ENCODE measurements around the gene PHKB.
"Not testable (repeated sequence)": the region's sequence is repeated elsewhere in the genome, so short reads cannot be mapped to it uniquely, and the experiment has no call there.

Gene PHKB

DNA sequence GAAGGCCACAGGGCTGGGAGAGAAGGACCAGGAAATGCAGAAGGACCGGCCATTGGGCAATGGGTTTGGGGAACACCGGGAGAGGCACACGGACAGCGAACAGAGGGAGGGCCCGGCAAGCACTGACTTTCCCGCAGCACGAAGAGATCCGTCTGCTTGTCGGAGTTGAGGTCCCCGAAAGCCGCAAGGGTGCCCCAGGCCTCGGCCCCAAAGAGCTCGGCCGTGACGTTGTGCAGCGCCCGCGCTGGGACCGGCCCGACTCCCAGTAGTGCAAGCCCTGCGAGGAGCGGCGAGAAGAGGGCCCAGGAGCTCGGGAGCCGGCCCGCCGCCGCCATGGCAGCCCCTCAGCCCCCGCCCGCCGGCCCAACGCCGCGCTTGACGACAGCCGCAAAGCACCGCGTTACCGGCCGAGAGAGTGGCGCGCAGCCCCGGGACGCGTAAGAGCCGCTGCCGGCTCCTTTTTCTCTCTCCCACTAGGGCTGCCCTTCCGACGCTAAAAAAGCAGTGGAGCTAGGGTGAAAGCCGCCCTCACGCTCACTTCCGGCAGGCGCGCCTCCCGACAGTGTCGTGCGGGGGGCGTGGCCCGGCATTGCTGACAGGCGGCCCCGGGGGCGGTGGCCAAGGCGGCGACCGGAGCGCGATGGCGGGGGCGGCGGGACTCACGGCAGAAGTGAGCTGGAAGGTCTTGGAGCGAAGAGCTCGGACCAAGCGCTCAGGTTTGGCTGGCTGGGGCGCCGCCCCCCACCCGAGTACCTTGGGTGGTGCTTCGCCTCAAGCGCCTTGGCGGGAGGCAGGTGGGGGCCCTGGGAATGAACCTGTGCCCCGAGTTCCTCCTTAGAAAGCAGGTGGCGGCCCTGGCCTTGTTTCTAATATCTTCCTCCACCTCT lies at the start of gene PHKB, which contains the start of gene ITFG1:
Gene PHKB, plus strand, starts transcription at position 621 of the 887 bp plus-strand sequence. Its CDS starts 20 bp downstream, at position 641.
Gene ITFG1, minus strand, starts transcription at position 353 of the 887 bp plus-strand sequence. Its CDS starts 18 bp downstream, at position 335.
- DNase-seq (ENCODE audit: low spot score), result peak; percentile 97
- Mint-ChIP-seq H3K27ac (peak within 1 kb of the TSS; percentile 99), H3K27me3 (ENCODE audit: low read depth) (no peaks in the 10 kb centered on the region), H3K9me3 (no peaks in the 10 kb centered on the region), H3K36me3 (ENCODE audit: low read depth) (peaks cover 26% of the 10 kb centered on the region), H3K4me1 (ENCODE audit: low read depth) (peaks cover 39% of the 10 kb centered on the region), H3K4me3 (peak within 1 kb of the TSS; percentile 92)

DNA sequence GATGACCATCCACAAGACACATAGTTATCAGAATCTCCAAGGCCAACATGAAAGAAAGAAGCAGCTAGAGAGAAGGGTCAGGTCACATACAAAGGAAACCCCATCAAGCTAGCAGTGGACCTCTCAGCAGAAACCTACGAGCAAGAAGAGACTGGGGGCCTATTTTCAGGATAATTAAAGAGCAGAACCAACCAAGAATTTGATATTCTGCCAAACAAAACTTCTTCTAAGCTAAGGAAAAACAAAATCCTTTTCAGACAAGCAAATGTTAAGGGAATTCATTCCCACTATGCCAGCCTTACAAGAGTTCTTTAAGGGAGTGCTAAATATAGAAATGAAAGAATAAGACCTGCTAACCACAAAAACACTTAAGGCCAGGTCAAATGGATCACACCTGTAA lies 48.1 kb upstream of the PHKB start:
- no peak for DNase-seq (ENCODE audit: low spot score)
- Mint-ChIP-seq H3K36me3 (ENCODE audit: low read depth) (peaks cover 18% of the 10 kb centered on the region), H3K4me1 (ENCODE audit: low read depth) (peaks cover 6% of the 10 kb centered on the region), H3K9me3 (peaks cover 4% of the 10 kb centered on the region), H3K4me3 (no peak overlapping the region), H3K27ac (no peak overlapping the region), H3K27me3 (ENCODE audit: low read depth) (no peaks in the 10 kb centered on the region)

DNA sequence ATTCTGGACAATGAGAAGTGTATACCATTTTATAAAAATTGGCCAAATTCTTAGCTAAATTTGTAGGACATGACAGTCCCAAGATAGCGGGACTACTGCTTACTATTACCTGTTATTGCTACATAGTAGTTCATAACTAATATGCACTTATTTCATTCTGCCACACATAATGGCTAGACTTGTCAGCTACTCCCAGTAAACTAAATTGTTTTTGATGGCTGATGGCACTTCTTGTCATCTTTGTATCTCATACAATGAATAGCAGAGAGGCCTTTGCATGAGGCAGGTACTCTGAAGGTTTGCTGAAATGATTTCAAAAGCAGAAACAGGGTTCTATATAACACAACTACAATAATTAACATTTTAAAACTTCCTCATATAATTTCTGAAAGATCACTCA lies 44.3 kb upstream of the PHKB start:
- DNase-seq (ENCODE audit: low spot score), result no peak
- Mint-ChIP-seq H3K4me1 (ENCODE audit: low read depth) (peaks cover under 1% of the 10 kb centered on the region), H3K4me3 (no peak overlapping the region), H3K27me3 (ENCODE audit: low read depth) (no peaks in the 10 kb centered on the region), H3K36me3 (ENCODE audit: low read depth) (peaks cover 18% of the 10 kb centered on the region), H3K27ac (no peak overlapping the region), H3K9me3 (peaks cover 2% of the 10 kb centered on the region)

DNA sequence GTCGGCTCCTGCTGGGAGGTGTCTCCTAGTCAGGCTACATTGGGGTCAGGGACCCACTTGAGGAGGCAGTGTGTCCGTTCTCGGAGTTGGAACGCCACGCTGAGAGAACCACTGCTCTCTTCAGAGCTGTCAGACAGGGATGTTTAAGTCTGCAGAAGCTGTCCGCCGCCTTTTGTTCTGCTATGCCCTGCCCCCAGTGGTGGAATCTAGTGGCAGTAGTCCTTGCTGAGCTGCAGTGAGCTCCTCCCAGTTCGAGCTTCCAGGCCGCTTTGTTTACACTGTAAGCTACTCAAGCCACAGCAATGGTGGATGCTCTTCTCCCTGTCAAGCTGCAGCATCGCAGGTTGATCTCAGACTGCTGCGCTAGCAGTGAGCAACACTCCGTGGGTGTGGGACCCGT lies 36.3 kb upstream of the PHKB start:
- DNase-seq (ENCODE audit: low spot score), result no peak
- no peaks in the 10 kb centered on the region for H3K27me3 Mint-ChIP-seq (ENCODE audit: low read depth)
- no peaks in the 10 kb centered on the region for H3K9me3 Mint-ChIP-seq
- H3K4me3 Mint-ChIP-seq, result no peak overlapping the region
- no peak overlapping the region for H3K27ac Mint-ChIP-seq
- H3K4me1 Mint-ChIP-seq (ENCODE audit: low read depth), result no peaks in the 10 kb centered on the region
- peaks cover 29% of the 10 kb centered on the region for H3K36me3 Mint-ChIP-seq (ENCODE audit: low read depth)

DNA sequence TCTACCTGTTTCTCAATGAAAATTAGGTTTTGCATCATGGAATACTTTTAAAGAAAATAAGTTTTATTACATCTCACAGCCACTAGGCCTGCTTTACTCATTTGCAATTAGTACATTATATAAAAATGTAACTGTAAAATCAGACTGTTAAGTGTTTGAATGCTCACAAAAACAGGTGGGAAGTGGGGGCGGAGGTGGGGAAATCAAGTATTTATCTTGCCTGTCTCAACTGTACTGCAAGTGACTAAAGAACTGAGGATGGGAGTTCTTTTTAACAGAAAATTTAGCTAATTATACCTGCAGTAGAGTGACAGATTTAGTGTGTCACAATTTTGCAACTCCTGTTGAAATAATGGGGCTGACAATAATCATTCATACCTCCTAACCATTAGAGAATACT lies 34.3 kb upstream of the PHKB start:
- no peak for DNase-seq (ENCODE audit: low spot score)
- no peaks in the 10 kb centered on the region for H3K9me3 Mint-ChIP-seq
- peaks cover 29% of the 10 kb centered on the region for H3K36me3 Mint-ChIP-seq (ENCODE audit: low read depth)
- H3K27ac Mint-ChIP-seq, result no peak overlapping the region
- no peak overlapping the region for H3K4me3 Mint-ChIP-seq
- H3K4me1 Mint-ChIP-seq (ENCODE audit: low read depth), result no peaks in the 10 kb centered on the region
- no peaks in the 10 kb centered on the region for H3K27me3 Mint-ChIP-seq (ENCODE audit: low read depth)

DNA sequence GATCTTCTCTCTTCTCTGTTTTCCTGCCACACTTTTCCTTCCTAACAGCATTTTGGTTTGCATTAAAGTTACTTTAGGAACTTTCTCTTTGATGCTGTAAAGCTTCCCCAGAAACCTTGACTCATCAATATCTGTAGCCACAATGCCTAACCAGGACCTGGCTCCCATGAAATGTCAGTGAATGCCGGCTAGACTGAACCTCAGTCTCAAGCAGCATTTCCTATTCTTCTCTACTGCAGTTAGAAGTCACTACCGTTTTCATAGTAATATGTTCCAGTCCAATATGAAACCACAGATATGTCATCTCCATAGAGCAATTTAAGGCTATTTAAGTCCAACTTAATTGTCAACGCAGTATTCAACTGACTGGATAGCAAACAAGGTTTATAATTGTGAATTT lies 29.2 kb upstream of the PHKB start:
- Mint-ChIP-seq H3K4me1 (ENCODE audit: low read depth) (peaks cover 7% of the 10 kb centered on the region), H3K9me3 (no peaks in the 10 kb centered on the region), H3K27ac (no peak overlapping the region), H3K4me3 (no peak overlapping the region), H3K27me3 (ENCODE audit: low read depth) (no peaks in the 10 kb centered on the region), H3K36me3 (ENCODE audit: low read depth) (peaks cover 9% of the 10 kb centered on the region)
- DNase-seq (ENCODE audit: low spot score), result no peak

DNA sequence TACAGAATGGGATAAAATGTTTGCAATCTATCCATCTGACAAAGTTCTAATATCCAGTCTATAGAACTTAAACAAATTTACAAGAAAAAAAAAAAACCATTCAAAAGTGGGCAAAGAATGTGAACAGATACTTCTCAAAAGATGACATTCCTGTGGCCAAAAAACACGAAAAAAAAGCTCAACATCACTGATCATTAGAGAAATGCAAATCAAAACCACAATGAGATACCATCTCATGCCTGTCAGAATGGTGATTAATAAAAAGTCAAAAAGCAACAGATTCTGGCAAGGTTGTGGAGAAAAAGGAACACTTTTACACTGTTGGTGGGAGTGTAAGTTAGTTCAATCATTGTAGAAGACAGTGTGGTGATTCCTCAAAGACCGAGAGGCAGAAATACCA lies 26.9 kb upstream of the PHKB start:
- H3K9me3 Mint-ChIP-seq; H3K27me3 Mint-ChIP-seq (ENCODE audit: low read depth); DNase-seq (ENCODE audit: low spot score); H3K27ac Mint-ChIP-seq; H3K4me3 Mint-ChIP-seq; H3K4me1 Mint-ChIP-seq (ENCODE audit: low read depth): not testable (repeated sequence)
- H3K36me3 Mint-ChIP-seq (ENCODE audit: low read depth), result peaks cover 12% of the 10 kb centered on the region

DNA sequence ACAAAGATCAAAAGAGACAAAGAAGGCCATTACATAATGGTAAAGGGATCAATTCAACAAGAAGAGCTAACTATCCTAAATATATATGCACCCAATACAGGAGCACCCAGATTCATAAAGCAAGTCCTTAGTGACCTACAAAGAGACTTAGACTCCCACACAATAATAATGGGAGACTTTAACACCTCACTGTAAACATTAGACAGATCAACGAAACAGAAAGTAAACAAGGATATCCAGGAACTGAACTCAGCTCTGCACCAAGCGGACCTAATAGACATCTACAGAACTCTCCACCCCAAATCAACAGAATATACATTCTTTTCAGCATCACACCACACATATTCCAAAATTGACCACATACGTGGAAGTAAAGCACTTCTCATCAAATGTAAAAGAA lies 21.1 kb upstream of the PHKB start:
- H3K4me1 Mint-ChIP-seq (ENCODE audit: low read depth); H3K27ac Mint-ChIP-seq; DNase-seq (ENCODE audit: low spot score); H3K4me3 Mint-ChIP-seq; H3K9me3 Mint-ChIP-seq; H3K27me3 Mint-ChIP-seq (ENCODE audit: low read depth): not testable (repeated sequence)
- peaks cover 42% of the 10 kb centered on the region for H3K36me3 Mint-ChIP-seq (ENCODE audit: low read depth)

DNA sequence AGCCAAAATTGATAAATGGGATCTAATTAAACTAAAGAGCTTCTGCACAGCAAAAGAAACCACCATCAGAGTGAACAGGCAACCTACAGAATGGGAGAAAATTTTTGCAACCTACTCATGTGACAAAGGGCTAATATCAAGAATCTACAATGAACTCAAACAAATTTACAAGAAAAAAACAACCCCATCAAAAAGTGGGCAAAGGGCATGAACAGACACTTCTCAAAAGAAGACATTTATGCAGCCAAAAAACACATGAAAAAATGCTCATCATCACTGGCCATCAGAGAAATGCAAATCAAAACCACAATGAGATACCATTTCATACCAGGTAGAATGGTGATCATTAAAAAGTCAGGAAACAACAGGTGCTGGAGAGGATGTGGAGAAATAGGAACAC lies 18.2 kb upstream of the PHKB start:
- H3K9me3 Mint-ChIP-seq; H3K27me3 Mint-ChIP-seq (ENCODE audit: low read depth); H3K4me1 Mint-ChIP-seq (ENCODE audit: low read depth); H3K4me3 Mint-ChIP-seq; DNase-seq (ENCODE audit: low spot score); H3K27ac Mint-ChIP-seq: not testable (repeated sequence)
- H3K36me3 Mint-ChIP-seq (ENCODE audit: low read depth), result peaks cover 46% of the 10 kb centered on the region

DNA sequence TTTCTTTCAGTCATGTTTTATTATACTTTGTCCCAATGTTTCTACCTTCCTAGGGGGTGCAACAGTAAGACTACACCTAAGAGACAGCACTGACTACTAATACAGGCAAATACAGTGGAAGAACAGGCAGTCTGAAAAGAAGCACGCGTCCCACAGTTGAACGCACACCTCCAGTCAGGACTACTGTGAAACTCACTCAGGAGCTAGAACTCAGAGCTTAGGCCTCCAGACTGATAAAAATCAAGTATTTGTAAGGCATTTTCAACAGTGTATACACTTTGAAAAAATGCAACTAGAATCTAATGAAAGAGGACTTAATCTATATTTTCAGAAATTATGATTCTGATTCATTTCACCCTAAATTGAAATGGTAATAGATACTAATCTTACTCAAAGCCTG lies 14.7 kb upstream of the PHKB start:
- H3K27me3 Mint-ChIP-seq (ENCODE audit: low read depth), result no peaks in the 10 kb centered on the region
- H3K36me3 Mint-ChIP-seq (ENCODE audit: low read depth), result peaks cover 37% of the 10 kb centered on the region
- H3K4me3 Mint-ChIP-seq, result no peak overlapping the region
- H3K27ac Mint-ChIP-seq, result no peak overlapping the region
- no peak for DNase-seq (ENCODE audit: low spot score)
- H3K4me1 Mint-ChIP-seq (ENCODE audit: low read depth), result peaks cover 2% of the 10 kb centered on the region
- H3K9me3 Mint-ChIP-seq, result peaks cover 10% of the 10 kb centered on the region

DNA sequence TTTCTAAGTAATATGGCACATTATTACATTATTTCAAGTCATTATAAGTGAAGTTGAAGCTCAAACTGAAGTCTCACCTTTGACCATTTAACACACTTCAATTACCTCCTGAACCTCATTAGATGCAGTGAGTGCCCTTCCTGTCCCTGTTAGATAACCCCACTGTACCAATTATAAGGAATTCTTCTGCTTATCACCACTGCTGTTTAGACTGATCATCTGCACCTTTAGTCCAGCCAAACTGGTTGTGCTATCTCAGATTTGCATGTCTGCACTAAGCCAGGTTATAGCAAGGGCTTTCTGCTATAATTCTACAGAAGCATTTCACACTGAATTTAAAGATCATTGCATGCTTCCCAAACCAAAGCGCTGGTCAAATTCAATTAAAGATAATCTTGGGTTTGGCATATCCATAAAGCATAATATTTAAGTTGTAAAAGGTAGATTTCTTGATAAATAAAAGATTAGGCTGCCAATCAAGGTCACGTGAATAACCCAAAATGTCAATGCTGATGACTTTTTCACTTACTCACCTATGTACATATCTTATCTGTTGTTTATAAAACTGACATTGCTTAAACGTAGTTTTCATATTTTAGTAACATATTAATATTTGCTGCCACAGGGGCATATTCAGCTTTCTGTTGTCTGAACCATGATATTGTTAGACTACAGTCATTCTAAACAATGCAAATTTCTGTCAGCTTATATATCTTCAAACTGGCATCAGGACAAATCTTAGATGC lies 12.1 kb upstream of the PHKB start:
- Mint-ChIP-seq H3K4me1 (ENCODE audit: low read depth) (peaks cover 2% of the 10 kb centered on the region), H3K27ac (no peak overlapping the region), H3K36me3 (ENCODE audit: low read depth) (peaks cover 39% of the 10 kb centered on the region), H3K27me3 (ENCODE audit: low read depth) (no peaks in the 10 kb centered on the region), H3K4me3 (no peak overlapping the region), H3K9me3 (no peaks in the 10 kb centered on the region)
- DNase-seq (ENCODE audit: low spot score), result no peak

DNA sequence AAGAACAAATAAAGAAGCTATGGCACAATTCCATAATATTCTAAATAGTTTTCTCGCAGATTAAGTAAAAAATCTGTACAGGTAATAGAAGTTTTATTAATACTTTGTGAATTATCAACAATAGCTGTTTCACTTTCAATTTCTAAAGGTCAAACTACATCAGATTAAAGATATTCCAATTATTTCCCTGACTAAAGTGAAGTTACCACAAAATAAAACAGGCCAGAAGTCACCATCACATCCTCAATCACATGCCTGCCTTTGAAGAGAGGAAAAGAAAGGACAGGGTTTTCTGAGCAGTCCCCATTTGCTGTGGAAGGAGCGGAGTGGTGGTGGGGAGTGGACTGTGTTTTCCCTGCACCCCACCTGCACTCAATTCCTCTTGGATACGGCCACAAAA lies 11.3 kb upstream of the PHKB start:
- no peak overlapping the region for H3K27ac Mint-ChIP-seq
- H3K4me3 Mint-ChIP-seq, result no peak overlapping the region
- peaks cover 40% of the 10 kb centered on the region for H3K36me3 Mint-ChIP-seq (ENCODE audit: low read depth)
- no peak for DNase-seq (ENCODE audit: low spot score)
- peaks cover 2% of the 10 kb centered on the region for H3K4me1 Mint-ChIP-seq (ENCODE audit: low read depth)
- no peaks in the 10 kb centered on the region for H3K27me3 Mint-ChIP-seq (ENCODE audit: low read depth)
- H3K9me3 Mint-ChIP-seq, result no peaks in the 10 kb centered on the region

DNA sequence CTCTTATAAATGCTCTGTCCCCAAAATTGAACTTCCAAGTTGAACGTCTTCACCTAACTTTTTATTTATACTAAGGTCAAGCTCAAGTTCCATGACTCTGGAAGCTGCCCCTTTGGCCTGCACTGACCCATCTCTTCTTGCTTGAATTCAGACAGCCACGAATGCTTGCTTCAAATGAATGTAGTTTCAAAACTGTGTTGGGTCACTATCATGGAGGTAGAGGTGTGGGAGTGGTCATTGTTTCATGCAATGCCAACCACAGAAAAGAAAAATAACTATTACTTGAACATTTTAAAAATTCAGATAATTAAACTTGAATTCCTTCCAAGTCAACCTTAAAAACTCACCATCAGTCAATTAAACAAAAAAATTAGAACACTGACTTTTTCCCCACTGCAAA lies 2.8 kb upstream of the PHKB start:
- Mint-ChIP-seq H3K36me3 (ENCODE audit: low read depth) (peaks cover 37% of the 10 kb centered on the region), H3K27me3 (ENCODE audit: low read depth) (no peaks in the 10 kb centered on the region), H3K9me3 (no peaks in the 10 kb centered on the region), H3K4me3 (no peak overlapping the region), H3K4me1 (ENCODE audit: low read depth) (peaks cover 33% of the 10 kb centered on the region), H3K27ac (no peak overlapping the region)
- no peak for DNase-seq (ENCODE audit: low spot score)

DNA sequence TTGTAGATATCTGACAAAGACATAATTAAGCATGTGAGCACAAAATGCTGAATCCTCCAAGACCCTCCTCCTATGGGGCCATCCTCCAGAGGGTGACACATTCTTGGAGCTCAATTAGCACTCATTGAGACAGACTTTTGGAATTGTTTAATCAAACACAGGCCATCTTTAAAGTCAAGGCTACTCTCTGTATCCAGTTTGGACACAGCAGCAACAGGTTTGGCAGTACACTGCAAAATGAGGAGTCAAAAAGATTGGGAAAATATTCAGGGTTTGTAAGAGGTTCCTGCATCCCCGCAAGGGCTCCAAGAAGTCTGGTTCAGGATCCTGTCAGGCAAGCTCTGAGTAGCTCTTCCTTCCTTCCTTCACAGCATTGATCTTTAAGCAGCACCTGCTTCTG lies 1.5 kb upstream of the PHKB start:
- no peaks in the 10 kb centered on the region for H3K9me3 Mint-ChIP-seq
- no peak for DNase-seq (ENCODE audit: low spot score)
- H3K36me3 Mint-ChIP-seq (ENCODE audit: low read depth), result peaks cover 31% of the 10 kb centered on the region
- H3K4me3 Mint-ChIP-seq, result peak overlapping the region; percentile 92
- no peaks in the 10 kb centered on the region for H3K27me3 Mint-ChIP-seq (ENCODE audit: low read depth)
- peaks cover 40% of the 10 kb centered on the region for H3K4me1 Mint-ChIP-seq (ENCODE audit: low read depth)
- H3K27ac Mint-ChIP-seq, result peak overlapping the region; percentile 99

All from T-helper 2 cell treated with Interferon-gamma antibody and Interleukin-4, amounts not matched to agents 5 μg/mL and 100 μg/mL, for 36 hours (primary cell).